WERI-Rb-1 (cell line): ENCODE measurements around the gene LYVE1.

ENCODE experiments used
- DNase-seq: peaks from one replicate; pipeline ENCODE4 v3.0.0-alpha.2; 2020
- H3K27ac ChIP-seq: fragments of 250-450 bp; sonication (Bioruptor Pico); 2 replicates; pipeline ENCODE4 v1.5.1; 2020; ENCODE audit warnings: mild to moderate bottlenecking, moderate library complexity
- H3K27me3 ChIP-seq: fragments of 250-450 bp; sonication (Bioruptor Pico); 2 replicates; pipeline ENCODE4 v1.5.1; 2021; ENCODE audit warnings: mild to moderate bottlenecking, low read depth, moderate library complexity; ENCODE audit not compliant: insufficient read depth, severe bottlenecking
- H3K36me3 ChIP-seq: fragments of 250-450 bp; sonication (Bioruptor Pico); 2 replicates; pipeline ENCODE4 v1.5.1; 2020; ENCODE audit warnings: mild to moderate bottlenecking, moderate library complexity
- H3K4me3 ChIP-seq: 2 replicates; pipeline ENCODE4 v1.5.1; 2011; ENCODE audit warnings: low read depth, mild to moderate bottlenecking, control low read depth, low read length
- H3K9me3 ChIP-seq: fragments of 250-450 bp; sonication (Bioruptor Pico); 2 replicates; pipeline ENCODE4 v1.5.1; 2021; ENCODE audit warnings: mild to moderate bottlenecking, moderate library complexity; ENCODE audit not compliant: severe bottlenecking
- CTCF ChIP-seq: IDR thresholded peaks from 2 replicates; pipeline ENCODE4 v1.5.1; 2011; ENCODE audit warnings: low read depth, mild to moderate bottlenecking, control low read depth, inconsistent platforms, low read length

Gene LYVE1

GRCh38 chr11:10603721-10604297 is 35.3 kb upstream of the LYVE1 start:
- TF ChIP-seq CTCF = no peak
- H3K27ac ChIP-seq = no peak overlapping the region
- H3K9me3 ChIP-seq = no peaks in the 10 kb centered on the region
- H3K4me3 ChIP-seq = no peak overlapping the region
- DNase-seq = no peak
- H3K27me3 ChIP-seq = no peaks in the 10 kb centered on the region
- H3K36me3 ChIP-seq = no peaks in the 10 kb centered on the region

- H3K27me3 ChIP-seq = no peaks in the 10 kb centered on the region
- H3K36me3 ChIP-seq = no peaks in the 10 kb centered on the region
- H3K4me3 ChIP-seq = no peak overlapping the region
- DNase-seq = no peak
- no peak for TF ChIP-seq CTCF
- H3K9me3 ChIP-seq = no peaks in the 10 kb centered on the region
- no peak overlapping the region for H3K27ac ChIP-seq
Observed at GRCh38 chr11:10602945-10603344, 34.5 kb upstream of the LYVE1 start.

GRCh38 chr11:10602366-10602765 is 33.9 kb upstream of the LYVE1 start:
- H3K27ac ChIP-seq = no peak overlapping the region
- H3K9me3 ChIP-seq = no peaks in the 10 kb centered on the region
- H3K36me3 ChIP-seq = no peaks in the 10 kb centered on the region
- no peaks in the 10 kb centered on the region for H3K27me3 ChIP-seq
- TF ChIP-seq CTCF = no peak
- H3K4me3 ChIP-seq = no peak overlapping the region
- DNase-seq = no peak

- H3K9me3 ChIP-seq = no peaks in the 10 kb centered on the region
- DNase-seq = no peak
- H3K36me3 ChIP-seq = no peaks in the 10 kb centered on the region
- H3K4me3 ChIP-seq = no peak overlapping the region
- no peak overlapping the region for H3K27ac ChIP-seq
- TF ChIP-seq CTCF = no peak
- H3K27me3 ChIP-seq = no peaks in the 10 kb centered on the region
Observed at GRCh38 chr11:10601837-10602236, 33.4 kb upstream of the LYVE1 start.

- H3K27me3 ChIP-seq = no peaks in the 10 kb centered on the region
- no peak for DNase-seq
- H3K36me3 ChIP-seq = no peaks in the 10 kb centered on the region
- no peak for TF ChIP-seq CTCF
- H3K27ac ChIP-seq = no peak overlapping the region
- no peaks in the 10 kb centered on the region for H3K9me3 ChIP-seq
- no peak overlapping the region for H3K4me3 ChIP-seq
Observed at GRCh38 chr11:10600570-10601248, 32.2 kb upstream of the LYVE1 start.
